HG02571 (cell line): ENCODE results near the gene PRPS1L1.

Source experiments
- ATAC-seq: cut with Tn5 transposase; IDR thresholded peaks from one replicate; pipeline ENCODE4 v1.9.1; 2021; ENCODE audit warnings: mild to moderate bottlenecking, moderate library complexity; ENCODE audit not compliant: unreplicated experiment

PRPS1L1 gene

DNA sequence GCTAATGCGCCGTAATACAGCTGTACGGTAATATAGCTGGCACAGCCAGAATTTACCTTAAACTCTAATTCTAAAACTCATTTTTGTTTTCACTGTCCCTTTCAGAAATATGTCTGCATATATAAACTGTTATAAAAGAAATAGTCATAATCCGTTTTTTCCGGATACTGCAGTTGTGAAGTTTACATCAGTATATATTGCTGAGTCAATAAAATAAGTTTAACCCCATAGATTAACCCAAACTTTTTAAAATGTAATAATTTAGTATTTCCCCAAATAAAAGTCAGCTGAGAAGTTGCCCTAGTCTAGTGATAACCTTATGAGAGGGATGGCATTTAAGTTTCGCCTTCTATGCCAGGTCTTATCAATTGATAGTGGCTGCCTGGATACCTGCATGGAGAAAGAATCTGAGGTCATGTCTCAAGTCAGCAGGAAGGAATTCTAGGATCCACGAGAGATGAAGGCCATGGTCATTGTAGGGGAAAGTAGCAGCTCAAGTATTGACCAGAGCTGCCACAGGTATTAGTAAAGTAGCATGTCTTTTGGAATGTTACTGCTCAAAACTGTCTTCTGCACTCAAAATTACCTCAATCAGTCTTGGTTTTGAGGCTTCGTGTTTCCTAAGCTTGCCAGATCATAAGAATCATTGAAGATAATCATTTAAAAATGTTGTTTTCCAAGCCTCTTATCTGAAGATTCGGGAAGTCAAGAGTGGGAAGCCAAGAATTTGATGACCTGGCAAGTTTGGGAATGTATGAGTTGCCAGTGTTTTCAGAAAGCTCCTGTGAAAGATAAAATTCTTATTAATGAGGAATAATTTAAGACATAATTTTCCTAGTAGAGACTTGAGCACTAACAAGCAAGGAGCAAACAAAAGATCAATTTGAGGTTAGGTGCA is 10.8 kb downstream of the PRPS1L1 start:
- ATAC-seq = no peak

DNA sequence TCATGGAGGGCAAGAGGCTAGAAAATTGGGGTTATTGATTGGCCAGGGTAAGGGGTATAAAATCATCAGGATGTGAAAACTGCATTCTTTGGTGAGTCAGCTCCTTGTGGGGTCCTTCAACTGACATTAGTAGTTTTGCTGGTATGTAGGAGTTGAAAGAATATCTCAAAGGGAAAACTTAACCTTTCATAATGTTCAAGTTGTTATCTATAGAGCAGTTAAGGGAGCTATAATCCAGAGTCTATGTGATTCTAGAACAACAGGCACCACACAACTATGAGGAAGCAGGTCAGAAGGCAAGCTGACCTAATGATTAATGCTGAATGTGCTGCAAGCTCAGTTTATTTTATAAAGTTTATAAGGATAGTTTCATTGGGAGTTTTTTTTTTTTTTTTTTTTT is 13.7 kb downstream of the PRPS1L1 start:
- no peak for ATAC-seq

DNA sequence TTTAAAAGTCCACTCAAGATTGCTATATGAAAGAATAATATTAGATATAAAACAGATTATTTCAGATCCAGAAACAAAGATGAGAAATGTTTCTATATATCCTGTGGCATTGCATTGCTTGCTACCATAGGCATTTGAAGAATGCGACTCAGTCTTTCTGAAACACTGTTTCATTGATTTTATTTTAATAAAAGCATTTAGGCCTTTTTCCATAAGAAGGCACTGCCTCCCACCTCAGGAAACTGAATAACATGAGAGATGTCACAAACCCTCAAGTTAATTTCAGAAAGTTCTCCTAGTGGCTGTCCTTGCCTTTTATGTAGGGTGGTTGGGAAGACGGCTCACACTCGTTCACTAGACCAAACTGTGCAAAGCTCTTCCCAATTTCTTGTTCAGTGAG is 23.3 kb downstream of the PRPS1L1 start:
- no peak for ATAC-seq

DNA sequence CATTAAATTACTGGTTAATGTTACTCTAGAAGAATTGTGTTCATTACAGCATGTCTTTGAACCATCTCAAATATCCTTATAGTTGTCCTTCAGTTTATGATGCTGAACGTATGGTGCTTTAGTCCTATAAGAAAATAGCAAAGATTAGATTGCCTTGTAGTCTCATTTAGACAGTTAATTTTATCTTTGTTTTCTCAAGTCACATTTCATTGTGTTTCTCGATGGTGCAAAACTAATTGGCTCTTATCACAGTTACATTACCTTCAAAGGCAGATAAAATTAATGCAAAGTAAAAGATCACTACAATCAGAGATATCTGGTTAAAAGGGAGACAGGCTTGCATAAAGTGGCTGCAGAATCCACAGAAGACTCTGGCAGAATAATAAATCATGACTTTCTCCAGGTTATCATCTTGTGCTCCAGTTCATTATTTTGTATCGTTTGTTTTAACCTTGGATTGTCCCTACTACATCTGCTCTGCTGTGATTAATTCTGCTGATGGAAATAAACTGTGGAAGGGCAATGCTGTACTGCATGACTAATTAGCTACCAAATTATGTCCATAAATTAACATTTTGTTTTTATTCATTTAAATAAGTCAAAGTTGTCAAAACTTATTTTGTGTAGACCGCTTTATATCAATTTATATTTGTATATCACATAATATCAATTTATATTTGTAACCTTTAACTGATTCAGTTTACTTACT is 24.2 kb downstream of the PRPS1L1 start:
- ATAC-seq = no peak

DNA sequence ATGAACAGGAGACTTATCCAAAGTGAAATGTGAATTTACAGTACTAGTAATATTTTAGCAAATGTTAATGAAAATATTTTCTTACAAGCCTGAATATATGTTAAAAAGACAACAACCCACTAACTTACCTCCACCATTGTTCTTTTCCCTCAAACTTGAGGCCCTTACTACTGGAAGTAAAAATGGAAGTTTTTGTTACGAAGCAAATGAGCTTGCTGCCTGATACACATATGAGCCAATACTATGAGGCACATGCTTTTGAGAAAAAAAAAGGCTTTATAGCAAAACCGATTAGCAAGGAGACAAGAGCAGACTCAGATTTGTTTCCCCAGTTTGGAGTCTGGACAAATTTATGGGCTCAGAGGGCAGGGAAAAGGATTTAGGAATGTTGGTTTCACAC is 29.0 kb downstream of the PRPS1L1 start:
- no peak for ATAC-seq

DNA sequence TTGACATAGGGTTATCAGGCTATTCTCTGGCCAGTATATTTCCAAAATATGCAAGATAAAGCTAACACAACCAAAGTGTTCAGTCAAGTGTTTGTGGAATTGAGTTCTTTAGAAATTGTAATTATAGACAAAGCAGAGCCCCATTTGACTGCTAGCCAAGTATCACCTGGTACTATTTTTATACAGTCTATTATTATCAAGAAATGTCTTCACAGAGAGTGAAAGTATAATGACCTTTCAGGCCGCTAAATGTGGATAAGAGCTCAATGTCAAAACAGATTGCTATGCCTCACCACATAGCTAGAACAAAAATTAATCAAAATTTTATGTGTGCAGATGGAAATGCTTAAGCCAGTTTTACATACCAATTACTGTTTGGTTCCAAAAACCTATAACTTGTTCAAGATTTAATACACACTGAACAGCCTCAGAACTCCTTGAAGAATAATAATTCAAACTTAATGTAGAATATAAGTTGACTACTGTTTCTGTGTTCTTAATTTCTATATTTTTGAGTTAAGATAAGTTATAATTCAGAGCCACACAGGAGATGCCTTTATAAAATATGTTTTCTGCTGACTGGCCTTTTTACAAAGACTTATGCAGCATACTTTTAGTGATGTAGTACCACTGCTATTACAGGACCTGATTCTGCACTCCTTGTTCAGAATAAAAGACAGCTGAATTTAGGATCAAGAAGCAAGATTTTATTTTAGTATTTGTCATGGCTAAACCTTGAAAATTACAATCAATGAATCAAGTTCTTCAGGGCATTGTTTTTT is 31.0 kb downstream of the PRPS1L1 start:
- ATAC-seq = no peak

DNA sequence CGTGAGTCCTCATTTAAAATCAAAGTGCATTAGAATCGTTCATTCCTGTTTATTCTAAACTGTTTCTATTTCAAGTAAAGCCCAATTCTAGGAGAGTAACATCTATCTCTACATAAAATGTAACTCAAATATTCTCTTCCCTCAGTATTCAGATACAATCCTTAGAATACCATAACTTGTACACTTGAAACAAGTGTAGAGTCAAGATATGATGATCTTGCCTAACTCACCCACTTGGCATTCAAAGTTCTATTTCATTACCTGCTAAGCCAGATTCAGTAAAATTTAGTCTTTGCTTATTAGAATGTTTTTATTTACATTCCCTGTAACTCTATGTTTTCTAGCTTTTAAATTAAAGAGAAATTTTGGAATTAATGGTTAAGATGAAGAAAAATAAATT is 31.6 kb downstream of the PRPS1L1 start:
- no peak for ATAC-seq

DNA sequence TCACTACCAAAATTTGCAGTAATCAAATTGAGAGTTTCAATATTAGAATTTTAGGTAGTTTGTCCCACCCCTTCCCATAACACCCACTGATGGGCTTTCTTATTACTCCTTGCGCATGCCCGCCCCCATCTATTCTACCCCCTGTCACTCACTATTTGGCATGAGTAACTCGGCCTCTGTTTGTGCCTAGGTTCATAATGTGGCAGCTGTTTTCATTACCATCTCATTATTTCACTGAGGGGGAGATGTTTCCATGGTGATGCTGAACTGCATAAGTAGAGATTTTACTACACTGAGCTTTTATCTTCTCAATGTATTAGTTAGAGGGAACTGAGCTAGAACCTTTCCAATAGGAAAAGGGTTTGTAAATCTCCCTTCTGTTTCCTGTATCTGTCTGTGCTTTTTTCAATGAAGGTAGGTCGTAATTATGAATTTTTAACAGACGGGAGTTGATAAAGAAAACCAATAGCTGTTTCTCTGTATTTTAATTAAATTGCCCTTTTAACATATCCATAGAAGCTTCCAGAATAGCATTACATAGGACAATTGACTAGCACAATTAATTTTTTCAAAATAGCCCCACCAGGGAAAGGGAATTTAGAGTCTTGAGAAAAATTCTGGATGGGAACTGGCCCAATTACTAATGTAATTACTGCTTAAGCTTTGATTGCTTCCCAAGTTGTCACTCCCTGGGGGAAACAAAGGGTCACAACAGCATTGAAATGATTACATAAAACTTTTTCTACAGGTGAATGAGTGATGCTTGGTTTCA is 33.4 kb downstream of the PRPS1L1 start:
- ATAC-seq = no peak

DNA sequence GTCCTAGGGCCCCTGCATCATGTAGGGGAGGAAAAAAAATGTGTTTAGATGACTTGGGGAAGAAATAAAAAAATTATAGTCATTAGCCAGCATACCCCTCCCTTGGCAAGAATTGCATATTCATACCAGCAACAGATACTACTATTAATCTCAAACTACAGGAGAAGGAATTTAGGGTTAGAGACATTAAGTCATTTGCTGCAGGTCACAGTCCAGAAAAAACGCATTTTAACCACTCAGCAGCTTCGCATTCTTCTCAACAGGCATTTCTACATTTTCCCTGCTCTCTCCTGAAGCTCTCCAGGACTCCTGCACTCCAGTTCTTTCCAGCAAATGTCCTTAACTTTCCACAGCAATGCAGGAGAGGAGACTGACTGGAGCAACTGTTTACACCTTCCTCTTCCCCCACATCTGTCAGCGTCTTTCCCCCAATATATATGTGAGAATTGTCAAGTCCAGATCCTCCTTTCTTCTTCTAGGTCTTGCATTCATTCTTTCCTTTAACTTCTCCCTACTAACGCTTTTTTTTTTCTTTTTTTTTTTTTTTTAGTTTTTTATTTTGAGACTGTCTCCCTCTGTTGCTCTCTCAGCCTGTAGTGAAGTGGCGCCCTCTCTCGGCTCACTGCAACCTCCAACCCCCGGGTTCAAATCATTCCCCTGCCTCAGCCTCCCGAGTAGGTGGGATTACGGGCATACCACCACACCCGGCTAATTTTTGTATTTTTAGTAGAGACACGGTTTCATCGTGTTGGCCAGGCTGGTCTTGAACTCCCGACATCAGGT is 35.6 kb downstream of the PRPS1L1 start:
- no peak for ATAC-seq

DNA sequence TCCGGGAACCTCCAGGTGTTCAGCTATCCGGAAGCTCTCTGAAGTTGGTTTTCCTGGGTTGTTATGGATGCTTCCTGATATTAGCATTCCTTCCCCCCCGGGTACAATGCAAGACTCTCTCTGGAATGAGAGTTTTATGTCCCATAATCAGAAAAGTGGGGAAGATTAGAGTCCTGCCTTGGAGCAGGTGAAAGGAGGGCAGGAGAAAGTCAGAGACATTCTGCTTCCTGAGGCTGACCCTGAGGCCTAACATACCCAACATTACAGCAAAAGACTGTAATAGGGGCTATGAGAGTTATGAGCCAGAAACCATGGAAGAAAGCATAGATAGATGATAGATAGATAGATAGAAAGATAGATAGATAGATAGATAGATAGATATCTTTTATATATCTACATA is 36.9 kb downstream of the PRPS1L1 start:
- ATAC-seq = no peak

DNA sequence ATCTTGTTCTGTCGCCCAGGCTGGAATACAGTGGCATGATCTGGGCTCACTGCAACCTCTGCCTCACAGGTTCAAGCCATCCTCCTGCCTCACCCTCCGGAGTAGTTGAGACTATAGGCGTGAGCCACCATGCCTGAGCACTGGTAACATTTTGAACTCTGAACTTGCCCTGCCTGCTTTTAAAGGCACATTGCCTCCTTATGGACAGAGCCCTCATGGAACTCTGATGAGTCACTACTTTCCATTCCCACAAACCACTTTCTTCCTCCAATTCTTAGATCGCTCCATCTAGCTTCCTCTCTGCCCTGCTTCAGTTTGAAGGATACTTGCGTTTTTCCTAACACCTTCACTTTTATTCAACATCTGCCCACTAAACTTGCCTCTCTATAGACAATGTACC is 38.1 kb downstream of the PRPS1L1 start:
- ATAC-seq = no peak

DNA sequence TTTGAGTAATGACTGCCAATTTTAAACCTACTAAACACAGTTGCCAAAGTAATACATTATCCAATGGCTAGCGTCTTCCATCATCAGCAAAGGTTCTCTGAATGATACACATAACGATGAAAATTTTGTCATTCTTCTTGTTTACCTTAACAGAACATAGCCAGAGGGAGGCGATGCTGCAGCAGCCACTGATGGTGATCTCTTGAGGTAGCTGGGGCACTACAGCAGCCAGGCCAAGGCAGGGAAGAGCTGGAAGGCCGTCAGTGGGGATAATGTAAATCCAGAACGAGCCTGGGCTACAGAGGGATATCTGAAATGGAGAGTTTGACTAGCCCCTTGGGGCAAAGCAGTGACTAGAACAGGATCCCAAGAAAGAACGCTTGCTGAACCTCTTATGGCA is 38.8 kb downstream of the PRPS1L1 start:
- ATAC-seq = no peak

DNA sequence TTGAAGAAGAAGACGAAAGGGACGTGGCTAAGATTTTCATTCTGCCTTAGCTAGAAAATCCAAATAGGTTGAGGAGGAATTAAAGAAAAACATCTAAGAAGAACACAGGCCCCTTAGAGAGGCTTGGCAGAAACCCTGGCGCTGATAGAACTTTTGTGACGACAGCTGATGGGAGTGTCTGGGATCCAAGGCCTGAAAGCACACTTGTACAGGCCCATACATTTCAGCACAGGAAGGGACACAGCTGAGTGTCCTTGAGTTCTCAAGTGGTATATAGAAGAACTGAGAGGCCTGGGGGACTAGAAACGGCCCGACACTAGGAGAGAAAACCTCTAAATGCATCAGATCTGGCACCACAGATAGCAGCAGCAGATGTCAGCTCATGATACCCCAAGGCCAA is 39.5 kb downstream of the PRPS1L1 start:
- no peak for ATAC-seq

DNA sequence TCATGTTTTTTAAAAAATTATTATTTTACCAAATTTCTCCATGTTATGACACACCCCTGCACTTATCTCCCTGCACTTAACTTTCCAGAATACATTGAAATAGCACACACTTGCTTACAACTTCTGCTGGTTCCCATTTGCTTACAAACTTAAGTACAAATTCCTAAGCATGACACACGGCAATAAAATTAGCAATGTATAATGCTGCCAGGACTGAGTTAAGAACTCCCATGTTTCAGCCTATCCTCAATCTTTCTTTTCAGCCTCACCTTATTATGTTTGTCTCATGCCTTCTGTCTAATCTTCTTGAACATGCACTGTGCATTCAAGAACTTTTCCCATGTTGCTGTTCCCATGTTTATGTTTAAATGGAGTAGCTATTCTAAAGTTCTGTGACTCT is 40.8 kb downstream of the PRPS1L1 start:
- ATAC-seq = no peak

DNA sequence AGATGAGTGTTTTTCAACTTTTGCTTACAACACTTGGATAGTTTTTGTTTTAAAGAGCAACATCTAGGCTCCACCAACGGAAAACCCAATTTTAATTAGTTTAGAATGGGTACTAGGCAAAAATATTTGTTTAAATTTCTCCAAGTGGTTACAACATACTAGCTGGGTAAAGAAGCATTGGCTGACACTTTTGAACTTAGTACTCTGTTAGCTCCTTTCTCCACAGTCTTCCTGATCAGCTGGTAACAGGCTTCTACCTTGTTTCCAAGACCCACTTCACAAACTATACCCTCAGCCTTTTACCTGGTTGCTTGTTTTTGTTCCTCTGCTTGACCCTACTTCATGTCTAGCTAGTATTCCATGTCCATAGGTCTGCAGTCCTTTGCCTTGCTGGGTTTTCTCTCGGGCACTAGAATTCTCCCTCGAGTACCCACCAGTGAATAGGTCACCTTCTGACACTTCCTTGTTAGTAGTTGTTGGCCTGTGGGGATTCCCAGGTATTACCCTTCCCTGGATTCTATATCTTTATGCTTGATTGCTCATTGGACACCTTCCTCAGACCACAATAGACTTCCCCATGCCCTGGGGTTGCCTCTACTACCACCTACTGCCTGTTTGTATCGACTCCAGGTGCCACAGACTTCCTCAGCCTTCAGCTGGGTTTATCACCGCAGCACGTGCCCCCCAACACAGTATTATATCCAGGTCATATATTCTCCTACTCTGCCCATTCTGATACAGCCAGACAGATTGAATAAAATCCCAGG is 42.0 kb downstream of the PRPS1L1 start:
- ATAC-seq = no peak

DNA sequence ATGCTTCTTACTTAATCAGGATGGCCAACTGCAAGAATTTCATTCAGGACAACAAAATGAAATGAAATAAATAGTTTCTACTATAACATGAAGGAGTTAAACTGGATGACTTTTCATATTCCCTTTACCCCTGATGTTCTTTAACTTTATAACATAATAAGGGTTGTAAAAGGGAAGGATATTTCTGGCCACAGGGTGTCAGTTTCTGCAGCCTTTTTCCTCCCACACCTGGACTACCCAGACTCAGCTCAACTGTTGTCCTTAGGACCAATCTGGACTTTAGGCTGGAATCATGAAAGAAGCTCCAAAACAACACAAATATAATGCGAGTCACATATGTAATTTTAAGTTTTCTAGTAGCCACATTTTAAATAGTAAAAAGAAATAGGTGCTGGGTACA is 43.4 kb downstream of the PRPS1L1 start:
- ATAC-seq = no peak

DNA sequence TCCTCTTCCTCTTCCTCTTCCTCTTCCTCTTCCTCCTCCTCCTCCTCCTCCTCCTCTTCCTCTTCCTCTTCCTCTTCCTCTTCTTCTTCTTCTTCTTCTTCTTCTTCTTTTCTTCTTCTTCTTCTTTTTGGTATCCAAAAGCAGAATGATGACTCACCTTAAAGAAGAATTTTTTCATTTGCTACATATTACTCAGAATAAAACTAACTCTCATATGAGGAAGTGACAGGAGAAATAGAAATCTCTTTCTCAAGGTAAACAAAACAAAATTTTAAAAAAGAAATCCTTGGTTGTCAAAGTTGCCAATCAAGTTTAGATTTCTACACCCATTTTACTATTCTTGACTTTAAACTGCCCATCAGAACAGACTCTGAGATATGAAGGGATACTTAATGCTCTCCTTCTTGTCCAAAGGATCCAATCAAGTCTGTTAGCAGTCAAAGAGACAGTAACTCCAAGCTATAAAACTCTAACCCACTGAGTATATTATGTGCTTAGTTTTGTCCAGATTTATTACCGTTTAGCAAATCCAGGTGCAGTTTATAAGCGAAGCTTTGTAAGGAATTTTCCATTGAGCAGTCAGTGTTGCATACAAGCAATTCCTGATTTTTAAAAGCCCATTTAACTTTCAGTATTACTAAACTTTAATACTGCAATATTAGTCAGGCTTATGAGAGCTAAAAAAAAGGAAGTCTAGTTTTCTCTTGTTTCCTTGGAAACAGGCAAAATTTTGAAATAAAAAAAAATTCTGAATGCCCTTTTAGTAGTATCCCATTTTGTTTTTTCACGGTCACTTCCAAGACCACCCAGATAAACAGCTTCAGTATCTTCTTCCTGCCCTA is 44.2 kb downstream of the PRPS1L1 start:
- no peak for ATAC-seq

DNA sequence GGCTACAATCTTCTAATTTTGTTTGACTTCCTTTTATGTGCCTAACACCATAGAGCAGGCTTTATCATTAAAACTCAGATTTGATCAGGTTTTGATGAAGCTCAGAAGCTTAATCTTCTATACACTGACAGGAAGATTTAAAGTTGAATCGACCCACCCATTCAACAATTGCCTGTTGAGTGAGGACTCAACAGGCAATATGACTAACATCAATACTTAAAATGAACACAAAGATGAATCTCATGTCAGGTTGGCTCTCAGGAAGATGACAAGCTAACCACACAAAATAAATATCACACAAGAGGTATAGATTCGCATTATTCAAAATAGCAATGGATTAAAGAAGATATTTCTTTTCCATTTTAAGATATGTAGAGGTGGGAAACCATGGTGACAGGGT is 50.7 kb downstream of the PRPS1L1 start:
- ATAC-seq = no peak
